H9 (cell line): ENCODE results near the gene ARAF. TPM values are rescaled to one million over a fixed set of nuclear protein-coding genes. Genes with fewer than 3 reads are reported as not detected.

Source experiments
- DNase-seq: peaks from one replicate; pipeline ENCODE4 v3.0.0-alpha.2; 2017
- H2AFZ ChIP-seq: one replicate; pipeline ENCODE4 v1.6.1; 2013; ENCODE audit warnings: mild to moderate bottlenecking, low read length, control low read depth, moderate library complexity
- H2AK5ac ChIP-seq: 2 replicates; pipeline ENCODE4 v1.6.1; 2013; ENCODE audit warnings: low read length, control low read depth, mixed read lengths; ENCODE audit not compliant: insufficient read length
- H2BK120ac ChIP-seq: one replicate; pipeline ENCODE4 v1.6.1; 2013; ENCODE audit warnings: low read depth, mild to moderate bottlenecking, low read length, control low read depth, inconsistent platforms; ENCODE audit not compliant: poor library complexity, severe bottlenecking
- H2BK12ac ChIP-seq: 2 replicates; pipeline ENCODE4 v1.6.1; 2013; ENCODE audit warnings: low read length, control low read depth, mixed read lengths, low read depth; ENCODE audit not compliant: insufficient read length
- H2BK15ac ChIP-seq: 2 replicates; pipeline ENCODE4 v1.6.1; 2013; ENCODE audit warnings: low read depth, low read length, control low read depth
- H2BK20ac ChIP-seq: one replicate; pipeline ENCODE4 v1.6.1; 2013; ENCODE audit warnings: low read depth, mild to moderate bottlenecking, low read length, control low read depth, inconsistent platforms; ENCODE audit not compliant: poor library complexity, severe bottlenecking
- H2BK5ac ChIP-seq: 2 replicates; pipeline ENCODE4 v1.6.1; 2013; ENCODE audit warnings: low read length, control low read depth, mixed read lengths; ENCODE audit not compliant: insufficient read length
- H3K14ac ChIP-seq: 2 replicates; pipeline ENCODE4 v1.6.1; 2013; ENCODE audit warnings: low read length, control low read depth; ENCODE audit not compliant: insufficient read depth
- H3K18ac ChIP-seq: 2 replicates; pipeline ENCODE4 v1.6.1; 2013; ENCODE audit warnings: low read depth, mild to moderate bottlenecking, mixed read lengths, low read length, control low read depth; ENCODE audit not compliant: insufficient read length
- H3K23ac ChIP-seq: 2 replicates; pipeline ENCODE4 v1.6.1; 2013; ENCODE audit warnings: low read length, control low read depth, mixed read lengths, low read depth; ENCODE audit not compliant: insufficient read length
- H3K23me2 ChIP-seq: 2 replicates; pipeline ENCODE4 v1.6.1; 2013; ENCODE audit warnings: low read depth, mild to moderate bottlenecking, mixed read lengths, low read length, control low read depth; ENCODE audit not compliant: insufficient read length, poor library complexity, severe bottlenecking
- H3K27ac ChIP-seq: 2 replicates; pipeline ENCODE4 v1.5.1; 2013; ENCODE audit warnings: low read length, control low read depth, mixed read lengths, low read depth; ENCODE audit not compliant: insufficient read length
- H3K27me3 ChIP-seq: 2 replicates; pipeline ENCODE4 v1.6.1; 2013; ENCODE audit warnings: low read length, control low read depth, inconsistent platforms; ENCODE audit not compliant: insufficient read depth
- H3K4ac ChIP-seq: 2 replicates; pipeline ENCODE4 v1.6.1; 2013; ENCODE audit warnings: low read depth, mild to moderate bottlenecking, control low read depth, inconsistent platforms, low read length, moderate library complexity
- H3K4me1 ChIP-seq: 2 replicates; pipeline ENCODE4 v1.6.1; 2013; ENCODE audit warnings: low read length, control low read depth, inconsistent platforms; ENCODE audit not compliant: insufficient read depth
- H3K4me2 ChIP-seq: 2 replicates; pipeline ENCODE4 v1.6.1; 2013; ENCODE audit warnings: low read length, control low read depth, mixed read lengths; ENCODE audit not compliant: insufficient read length, insufficient read depth
- H3K56ac ChIP-seq: 2 replicates; pipeline ENCODE4 v1.6.1; 2013; ENCODE audit warnings: low read depth, mild to moderate bottlenecking, mixed read lengths, low read length, control low read depth; ENCODE audit not compliant: insufficient read length
- H3K79me1 ChIP-seq: 2 replicates; pipeline ENCODE4 v1.6.1; 2013; ENCODE audit warnings: low read depth, mild to moderate bottlenecking, moderate library complexity, low read length, control low read depth, inconsistent platforms; ENCODE audit not compliant: insufficient read depth, poor library complexity, severe bottlenecking
- H3K79me2 ChIP-seq: 2 replicates; pipeline ENCODE4 v1.6.1; 2013; ENCODE audit warnings: low read length, control low read depth, inconsistent platforms; ENCODE audit not compliant: insufficient read depth
- H3K9ac ChIP-seq: 2 replicates; pipeline ENCODE4 v1.6.1; 2013; ENCODE audit warnings: low read length, control low read depth, mixed read lengths; ENCODE audit not compliant: insufficient read length; ENCODE audit errors: extremely low read depth
- H3K9me3 ChIP-seq: one replicate; pipeline ENCODE4 v1.6.1; 2013; ENCODE audit warnings: low read depth, low read length, inconsistent platforms; ENCODE audit not compliant: control insufficient read depth
- H3T11ph ChIP-seq: one replicate; pipeline ENCODE4 v1.6.1; 2013; ENCODE audit warnings: mild to moderate bottlenecking, low read length, control low read depth, inconsistent platforms
- H4K20me1 ChIP-seq: one replicate; pipeline ENCODE4 v1.6.1; 2013; ENCODE audit not compliant: control insufficient read depth, insufficient read length, insufficient read depth
- H4K5ac ChIP-seq: 2 replicates; pipeline ENCODE4 v1.6.1; 2013; ENCODE audit warnings: low read depth, mild to moderate bottlenecking, mixed read lengths, low read length, control low read depth; ENCODE audit not compliant: insufficient read length
- H4K8ac ChIP-seq: replicated peaks from 2 replicates; pipeline ENCODE4 v1.6.1; 2013; ENCODE audit warnings: low read length, control low read depth, mixed read lengths, low read depth; ENCODE audit not compliant: insufficient read length
- H4K91ac ChIP-seq: 2 replicates; pipeline ENCODE4 v1.6.1; 2013; ENCODE audit warnings: low read depth, mild to moderate bottlenecking, moderate library complexity, mixed read lengths, low read length, control low read depth; ENCODE audit not compliant: insufficient read length
- H3K27ac Mint-ChIP-seq, 3 experiments: 2 replicates in 2 of 3; 3 replicates in 1 of 3; pipeline ENCODE4 v1.8.0; 2020 to 2021; ENCODE audit warnings: mixed read lengths in 3 of 3, mild to moderate bottlenecking in 1 of 3, moderate library complexity in 1 of 3
- H3K27me3 Mint-ChIP-seq: 2 replicates; pipeline ENCODE4 v1.8.0; 2021; ENCODE audit warnings: low read depth, mild to moderate bottlenecking, moderate library complexity, mixed read lengths
- H3K36me3 Mint-ChIP-seq, 3 experiments: 2 replicates in 2 of 3; 3 replicates in 1 of 3; pipeline ENCODE4 v1.8.0; 2020 to 2021; ENCODE audit warnings: low read depth in 3 of 3, mixed read lengths in 3 of 3; ENCODE audit not compliant: insufficient read depth in 1 of 3
- H3K4me1 Mint-ChIP-seq, 2 experiments: 2 replicates each; pipeline ENCODE4 v1.8.0; 2020; ENCODE audit warnings: mixed read lengths in 2 of 2
- H3K4me3 Mint-ChIP-seq, 2 experiments: 2 replicates in 1 of 2; 3 replicates in 1 of 2; pipeline ENCODE4 v1.8.0; 2020 to 2021; ENCODE audit warnings: mild to moderate bottlenecking in 2 of 2, mixed read lengths in 2 of 2, moderate library complexity in 1 of 2
- H3K9me3 Mint-ChIP-seq, 2 experiments: 2 replicates in 1 of 2; 3 replicates in 1 of 2; pipeline ENCODE4 v1.8.0; 2020; ENCODE audit warnings: mild to moderate bottlenecking in 2 of 2, mixed read lengths in 2 of 2, moderate library complexity in 1 of 2
- CTCF ChIP-seq: fragments of 200-600 bp; sonication (generic); conservative IDR thresholded peaks from 3 replicates; pipeline ENCODE4 v1.8.0; 2021; ENCODE audit warnings: antibody characterized with exemption, mild to moderate bottlenecking
- WGBS: extraction: QIAGEN DNeasy Blood & Tissue Kit; methylation state at CpG from one replicate; pipeline ENCODE4 v1.1.7; 2013; ENCODE audit warnings: missing lambda C conversion rate, low lambda C conversion rate, mixed read lengths; ENCODE audit not compliant: insufficient read length; ENCODE audit errors: extremely low coverage; 5-methylcytosine and 5-hydroxymethylcytosine counted together
- total RNA-seq: library from RNA; stranded (reverse); gene quantifications from 2 replicates; pipeline ENCODE4 v1.2.1, GENCODE V29; 2021

ARAF gene
- total RNA-seq, 1 experiment from 2014 or later = 48.1 TPM

DNA sequence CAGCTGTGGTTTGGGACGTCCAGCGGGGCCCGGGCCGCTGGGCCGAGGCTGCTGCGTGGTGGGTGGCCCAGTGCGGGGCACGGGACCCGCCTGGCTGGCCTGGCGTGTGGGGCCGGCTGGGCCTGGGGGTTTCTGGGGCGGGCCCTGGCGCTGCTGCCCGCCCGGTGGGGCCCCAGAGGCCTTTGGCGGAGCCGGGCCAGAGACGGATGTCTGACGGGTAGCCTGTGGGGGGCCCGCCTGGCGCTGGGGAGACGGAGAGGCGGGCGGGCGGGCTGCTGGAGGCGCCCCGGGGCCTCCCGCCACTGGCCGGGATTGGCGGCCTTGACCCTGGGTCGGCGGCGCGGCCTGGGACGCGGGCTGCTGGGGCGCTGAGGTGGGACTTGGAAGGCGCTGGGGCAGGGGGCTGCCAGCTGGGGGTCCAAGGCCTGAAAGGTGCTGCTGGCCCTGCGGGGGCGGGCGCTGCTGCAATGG lies 13.1 kb downstream of the ARAF start:
- no peak overlapping the region for H4K5ac ChIP-seq
- no peak overlapping the region for H2AFZ ChIP-seq
- no peak overlapping the region for H3K9ac ChIP-seq
- no peaks in the 10 kb centered on the region for H4K20me1 ChIP-seq
- no peak overlapping the region for H3K23ac ChIP-seq
- no CpG with 5 or more reads among the region's 41 CpGs for WGBS
- H3K23me2 ChIP-seq = no peaks in the 10 kb centered on the region
- no peaks in the 10 kb centered on the region for H3K79me1 ChIP-seq
- H3K9me3 ChIP-seq = peaks cover 40% of the 10 kb centered on the region
- peak overlapping the region; percentile 11 for H3K4me2 ChIP-seq
- H2BK20ac ChIP-seq = no peak overlapping the region
- H2BK5ac ChIP-seq = no peak overlapping the region
- Mint-ChIP-seq H3K27ac (no peak overlapping the region), H3K4me3 (peak overlapping the region in 1 of 2 experiments; percentile 68; a peak in 2 of 5 replicates), H3K36me3 (peaks cover 35 to 44% (median 38%) of the 10 kb centered on the region in 3 experiments), H3K4me1 (peaks cover 13 to 35% of the 10 kb centered on the region in 2 experiments), H3K9me3 (peaks cover 82 to 89% of the 10 kb centered on the region in 2 experiments), H3K27me3 (peaks cover 3% of the 10 kb centered on the region; the same call in 1 of the 2 replicates)
- no peak overlapping the region for H3K27ac ChIP-seq
- no peak overlapping the region for H4K8ac ChIP-seq
- peak overlapping the region; percentile 85 for H3K14ac ChIP-seq
- H3T11ph ChIP-seq = no peak overlapping the region
- H2BK15ac ChIP-seq = no peak overlapping the region
- H3K18ac ChIP-seq = peak overlapping the region; percentile 65
- no peak for TF ChIP-seq CTCF
- H2AK5ac ChIP-seq = no peak overlapping the region
- H3K4ac ChIP-seq = no peak overlapping the region
- H2BK120ac ChIP-seq = no peak overlapping the region
- no peak overlapping the region for H2BK12ac ChIP-seq
- DNase-seq = no peak
- H3K56ac ChIP-seq = no peak overlapping the region
- H3K27me3 ChIP-seq = no peaks in the 10 kb centered on the region
- peaks cover 3% of the 10 kb centered on the region; the same call in 1 of the 2 replicates for H3K4me1 ChIP-seq
- no peak overlapping the region for H4K91ac ChIP-seq
- no peaks in the 10 kb centered on the region for H3K79me2 ChIP-seq
